ENCODE measurements around the gene DMRTB1. TPM values are rescaled to one million over a fixed set of nuclear protein-coding genes. Genes with fewer than 3 reads are reported as not detected.

DMRTB1 gene
- total RNA-seq, 1 donor from 2014 or later, result not detected

DNA sequence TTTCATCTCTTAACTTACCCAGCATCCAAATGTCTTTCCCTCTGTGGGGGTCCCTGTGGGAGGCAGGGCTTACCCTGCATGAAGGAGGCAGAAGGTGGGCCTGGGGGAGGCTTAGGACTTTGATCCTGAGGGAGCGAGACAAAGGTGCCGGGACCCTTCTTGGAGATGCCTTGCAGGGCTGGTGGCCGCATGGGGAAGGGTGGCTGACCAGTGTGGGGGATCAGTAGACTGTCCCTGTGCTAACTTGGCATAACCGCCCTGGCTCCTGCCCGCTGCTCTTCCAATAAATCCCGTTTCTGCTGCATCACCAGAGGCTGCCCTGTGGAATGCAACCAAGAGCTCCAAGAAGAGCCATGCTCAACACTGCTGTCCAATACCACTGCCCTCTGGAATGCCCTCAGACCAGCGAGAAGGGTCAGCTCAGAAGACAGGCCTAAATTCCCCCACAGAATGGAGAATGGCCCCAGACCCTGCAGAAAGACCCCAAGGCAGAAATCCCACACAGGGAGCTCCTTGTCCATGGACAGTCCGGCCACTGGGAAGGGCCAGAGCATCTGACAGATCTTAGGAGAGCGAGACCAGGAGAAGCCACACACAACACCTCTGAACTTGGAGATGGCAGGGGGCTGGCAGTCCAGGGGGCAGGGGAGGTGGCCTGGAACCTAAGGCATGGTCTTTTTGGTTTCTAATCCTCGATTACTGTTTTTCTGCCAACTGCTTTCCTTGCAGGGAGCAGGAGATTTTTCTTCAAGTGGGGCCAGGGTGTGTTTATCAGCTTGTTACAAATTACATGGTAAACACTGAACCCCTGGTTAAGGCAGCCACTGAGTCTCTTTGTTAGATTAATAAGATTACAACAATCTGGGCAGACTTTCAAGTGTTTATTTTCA is 46.7 kb upstream of the DMRTB1 start:
- Histone ChIP-seq H3K27ac (no peak overlapping the region), H3K9me3 (no peaks in the 10 kb centered on the region), H3K36me3 (no peaks in the 10 kb centered on the region), H3K27me3 (no peaks in the 10 kb centered on the region), H3K4me1 (no peaks in the 10 kb centered on the region), H3K4me3 (no peak overlapping the region)
- TF ChIP-seq, protein P1, sequence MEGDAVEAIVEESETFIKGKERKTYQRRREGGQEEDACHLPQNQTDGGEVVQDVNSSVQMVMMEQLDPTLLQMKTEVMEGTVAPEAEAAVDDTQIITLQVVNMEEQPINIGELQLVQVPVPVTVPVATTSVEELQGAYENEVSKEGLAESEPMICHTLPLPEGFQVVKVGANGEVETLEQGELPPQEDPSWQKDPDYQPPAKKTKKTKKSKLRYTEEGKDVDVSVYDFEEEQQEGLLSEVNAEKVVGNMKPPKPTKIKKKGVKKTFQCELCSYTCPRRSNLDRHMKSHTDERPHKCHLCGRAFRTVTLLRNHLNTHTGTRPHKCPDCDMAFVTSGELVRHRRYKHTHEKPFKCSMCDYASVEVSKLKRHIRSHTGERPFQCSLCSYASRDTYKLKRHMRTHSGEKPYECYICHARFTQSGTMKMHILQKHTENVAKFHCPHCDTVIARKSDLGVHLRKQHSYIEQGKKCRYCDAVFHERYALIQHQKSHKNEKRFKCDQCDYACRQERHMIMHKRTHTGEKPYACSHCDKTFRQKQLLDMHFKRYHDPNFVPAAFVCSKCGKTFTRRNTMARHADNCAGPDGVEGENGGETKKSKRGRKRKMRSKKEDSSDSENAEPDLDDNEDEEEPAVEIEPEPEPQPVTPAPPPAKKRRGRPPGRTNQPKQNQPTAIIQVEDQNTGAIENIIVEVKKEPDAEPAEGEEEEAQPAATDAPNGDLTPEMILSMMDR (IDR thresholded peaks at IDR 0.05), result no peak
- no peak for DNase-seq (ENCODE audit: low spot score in 2 of 2)
- intact Hi-C loops (cut with DNase I), result no loop called here

DNA sequence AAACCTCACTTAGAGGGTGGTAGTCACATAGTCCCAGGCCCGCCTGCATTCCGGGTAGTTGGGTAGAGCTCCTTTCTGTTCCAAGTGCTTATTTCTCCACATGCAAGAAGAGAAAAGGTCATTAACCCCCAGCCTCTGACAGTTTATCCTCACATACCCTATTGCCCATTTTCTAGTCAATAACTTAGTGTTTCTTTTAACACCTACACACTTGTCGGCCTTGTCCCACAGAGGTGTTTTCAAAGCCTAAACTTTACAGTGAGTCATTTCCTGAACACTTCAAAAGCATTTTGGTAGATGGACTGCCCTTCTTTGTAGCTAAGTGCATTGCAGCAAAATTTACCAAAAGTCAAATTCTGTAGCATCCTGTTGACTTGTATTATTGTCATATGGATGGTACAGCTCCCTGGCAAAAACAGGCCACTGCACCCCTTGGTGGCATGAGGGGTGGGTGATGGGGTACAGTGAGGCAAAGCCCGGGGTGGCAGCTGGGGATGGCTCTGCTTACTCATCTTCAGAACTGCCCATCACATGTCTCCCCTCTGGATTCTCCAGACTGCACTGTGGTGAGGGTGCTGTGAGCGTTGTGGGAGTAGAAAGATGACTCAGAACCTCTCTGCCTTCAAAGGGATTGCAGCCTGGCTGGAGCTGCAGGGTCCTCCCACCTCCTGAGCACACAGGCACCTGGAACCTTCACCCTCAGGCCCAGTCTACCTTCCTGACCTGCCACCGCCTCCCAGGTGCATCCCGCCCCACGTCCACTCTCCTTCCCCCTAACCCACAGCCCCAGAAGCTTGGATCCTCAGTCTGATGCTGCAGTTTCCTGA is 45.8 kb upstream of the DMRTB1 start:
- H3K36me3 ChIP-seq, result no peaks in the 10 kb centered on the region
- H3K27ac ChIP-seq, result no peak overlapping the region
- no peak overlapping the region for H3K4me3 ChIP-seq
- TF ChIP-seq, protein P1 (IDR thresholded peaks at IDR 0.05), result no peak
- H3K9me3 ChIP-seq, result no peaks in the 10 kb centered on the region
- DNase-seq (ENCODE audit: low spot score in 2 of 2), result no peak
- H3K27me3 ChIP-seq, result no peaks in the 10 kb centered on the region
- H3K4me1 ChIP-seq, result no peaks in the 10 kb centered on the region
- intact Hi-C loops (cut with DNase I), result no loop called here

DNA sequence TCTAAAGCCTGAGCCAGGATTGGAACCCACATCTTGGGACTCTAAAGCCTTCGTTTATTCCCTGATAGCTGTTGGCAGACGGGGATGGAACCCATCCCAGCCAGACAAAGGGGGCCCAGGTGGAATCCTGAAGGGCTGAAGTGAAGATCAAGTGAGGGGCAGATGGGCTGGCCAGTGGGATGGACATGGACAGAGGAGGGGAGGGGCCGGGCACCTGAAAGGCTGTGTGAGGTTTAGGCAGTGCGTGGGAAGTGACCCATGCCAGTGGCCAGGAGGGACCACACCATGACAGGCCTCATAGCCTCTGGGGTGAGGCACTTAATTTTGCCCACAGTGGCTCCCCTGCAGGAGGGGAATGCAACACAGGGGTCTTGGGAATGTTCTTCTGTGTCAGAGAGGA is 44.6 kb upstream of the DMRTB1 start:
- intact Hi-C loops (cut with DNase I), result no loop called here
- DNase-seq (ENCODE audit: low spot score in 2 of 2), result no peak

DNA sequence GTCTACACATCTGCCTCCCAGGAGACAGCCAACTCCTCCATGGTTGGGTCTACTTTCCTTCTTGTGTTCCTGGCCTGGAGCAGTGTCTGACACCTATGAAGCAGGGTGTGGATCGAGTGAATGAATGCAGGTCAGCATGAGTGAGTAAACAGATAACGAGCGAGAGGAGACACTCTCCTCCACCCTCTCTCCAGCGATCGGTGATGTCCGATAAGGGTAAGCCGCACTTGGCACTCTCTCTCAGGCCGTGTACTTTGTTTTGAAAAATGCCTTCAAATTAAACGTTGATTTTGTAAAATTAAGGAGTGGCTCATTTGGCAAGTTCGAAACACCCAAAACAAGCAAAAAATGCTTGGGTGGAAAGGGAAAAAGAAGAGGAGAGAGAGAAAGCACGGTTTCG is 43.8 kb upstream of the DMRTB1 start:
- H3K27ac ChIP-seq, result no peak overlapping the region
- DNase-seq (ENCODE audit: low spot score in 2 of 2), result no peak
- no peak overlapping the region for H3K4me3 ChIP-seq
- no peaks in the 10 kb centered on the region for H3K4me1 ChIP-seq
- no peaks in the 10 kb centered on the region for H3K9me3 ChIP-seq
- TF ChIP-seq, protein P1 (IDR thresholded peaks at IDR 0.05), result no peak
- intact Hi-C loops (cut with DNase I), result no loop called here
- no peaks in the 10 kb centered on the region for H3K27me3 ChIP-seq
- no peaks in the 10 kb centered on the region for H3K36me3 ChIP-seq

More for the DNA sequence above, 44.6 kb upstream of the DMRTB1 start:
- no peak overlapping the region for H3K4me3 ChIP-seq
- no peak overlapping the region for H3K27ac ChIP-seq
- no peaks in the 10 kb centered on the region for H3K9me3 ChIP-seq
- no peaks in the 10 kb centered on the region for H3K27me3 ChIP-seq
- no peaks in the 10 kb centered on the region for H3K36me3 ChIP-seq
- TF ChIP-seq, protein P1 (IDR thresholded peaks at IDR 0.05), result no peak
- H3K4me1 ChIP-seq, result no peaks in the 10 kb centered on the region

DNA sequence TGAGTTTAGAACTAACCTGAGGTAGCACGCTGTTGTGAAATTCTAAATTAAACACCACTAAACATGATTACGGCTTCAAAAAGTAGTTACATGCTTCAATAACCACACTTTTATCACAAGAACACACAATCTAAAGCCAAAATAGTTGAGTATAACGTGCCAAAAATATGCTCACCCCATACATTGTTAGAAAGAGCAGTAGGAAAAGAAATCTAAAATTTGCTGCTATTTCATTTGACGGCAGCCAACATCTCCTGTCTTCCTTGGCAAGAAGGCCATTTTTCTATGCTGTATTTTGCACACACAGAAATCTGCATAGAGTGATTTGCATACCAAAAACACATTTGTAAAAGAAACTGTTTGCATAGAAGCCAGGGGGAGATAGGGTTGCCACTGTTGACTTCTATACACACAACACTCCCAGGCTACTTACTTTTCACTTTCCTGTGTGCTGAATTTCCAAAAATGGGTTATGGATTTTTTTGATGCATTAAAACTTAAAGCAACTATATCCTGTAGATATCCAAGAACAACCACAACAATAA is 42.9 kb upstream of the DMRTB1 start:
- H3K36me3 ChIP-seq, result no peaks in the 10 kb centered on the region
- no peak for DNase-seq (ENCODE audit: low spot score in 2 of 2)
- TF ChIP-seq, protein P1 (IDR thresholded peaks at IDR 0.05), result no peak
- H3K4me1 ChIP-seq, result no peaks in the 10 kb centered on the region
- intact Hi-C loops (cut with DNase I), result no loop called here
- no peak overlapping the region for H3K4me3 ChIP-seq
- H3K27me3 ChIP-seq, result no peaks in the 10 kb centered on the region
- no peaks in the 10 kb centered on the region for H3K9me3 ChIP-seq
- H3K27ac ChIP-seq, result no peak overlapping the region

All from ascending aorta (tissue), 2 donors.